ENCODE results near the gene KIF18B. TPM values are rescaled to one million over a fixed set of nuclear protein-coding genes. Genes with fewer than 3 reads are reported as not detected.

Gene KIF18B
- total and polyA plus RNA-seq, 9 donors, result 0.10 to 0.79 (median 0.17) TPM; not detected in 3

GRCh38 chr17:44990994-44991393 is 43.4 kb upstream of the KIF18B start:
- TF ChIP-seq EP300 (IDR thresholded peaks at IDR 0.05), result no peak
- 78 to 93% (median 79%) methylated on average over 10 of the region's 10 CpGs for WGBS, 3 donors
- intact Hi-C loops (cut with DNase I), result no loop called here

GRCh38 chr17:44989552-44990138 is 42.1 kb upstream of the KIF18B start:
- intact Hi-C loops (cut with DNase I), result no loop called here
- Histone ChIP-seq H3K4me1 (ENCODE audit: insufficient read depth) (no peaks in the 10 kb centered on the region), H3K27ac (no peak overlapping the region), H3K4me3 (no peak overlapping the region), H3K9me3 (no peaks in the 10 kb centered on the region), H3K36me3 (no peaks in the 10 kb centered on the region), H3K27me3 (no peaks in the 10 kb centered on the region)
- DNase-seq, result no peak
- no peak for TF ChIP-seq EP300 (IDR thresholded peaks at IDR 0.05)
- no peak for TF ChIP-seq CTCF (IDR thresholded peaks at IDR 0.05)
- no peak for TF ChIP-seq POLR2A (IDR thresholded peaks at IDR 0.05)
- WGBS, 3 donors, result 85 to 92% (median 86%) methylated on average over 17 of the region's 17 CpGs

More at GRCh38 chr17:44990994-44991393, 43.4 kb upstream of the KIF18B start:
- Histone ChIP-seq H3K36me3 (no peaks in the 10 kb centered on the region), H3K9me3 (no peaks in the 10 kb centered on the region), H3K4me1 (ENCODE audit: insufficient read depth) (no peaks in the 10 kb centered on the region), H3K4me3 (no peak overlapping the region), H3K27ac (no peak overlapping the region), H3K27me3 (no peaks in the 10 kb centered on the region)
- DNase-seq, result no peak

- no peaks in the 10 kb centered on the region for H3K9me3 ChIP-seq
- H3K4me3 ChIP-seq, result no peak overlapping the region
- TF ChIP-seq CTCF (IDR thresholded peaks at IDR 0.05), result no peak
- no peak for TF ChIP-seq POLR2A (IDR thresholded peaks at IDR 0.05)
- TF ChIP-seq EP300 (IDR thresholded peaks at IDR 0.05), result no peak
- WGBS, 3 donors, result 86 to 90% (median 87%) methylated on average over 31 to 34 of the region's 34 CpGs
- H3K36me3 ChIP-seq, result no peaks in the 10 kb centered on the region
- intact Hi-C loops (cut with DNase I), result no loop called here
- H3K4me1 ChIP-seq (ENCODE audit: insufficient read depth), result no peaks in the 10 kb centered on the region
- no peak for DNase-seq
- H3K27ac ChIP-seq, result no peak overlapping the region
- no peaks in the 10 kb centered on the region for H3K27me3 ChIP-seq
Observed at GRCh38 chr17:44988044-44988942, 40.7 kb upstream of the KIF18B start.

- DNase-seq, result no peak
- H3K27ac ChIP-seq, result no peak overlapping the region
- H3K4me3 ChIP-seq, result no peak overlapping the region
- H3K36me3 ChIP-seq, result no peaks in the 10 kb centered on the region
- H3K27me3 ChIP-seq, result no peaks in the 10 kb centered on the region
- H3K4me1 ChIP-seq (ENCODE audit: insufficient read depth), result peaks cover 12% of the 10 kb centered on the region
- no peak for TF ChIP-seq POLR2A (IDR thresholded peaks at IDR 0.05)
- no peak for TF ChIP-seq EP300 (IDR thresholded peaks at IDR 0.05)
- no peak for TF ChIP-seq CTCF (IDR thresholded peaks at IDR 0.05)
- no peaks in the 10 kb centered on the region for H3K9me3 ChIP-seq
- intact Hi-C loops (cut with DNase I), result no loop called here
- WGBS, 3 donors, result 92 to 93% (median 92%) methylated on average over 4 of the region's 4 CpGs
Observed at GRCh38 chr17:44983563-44983962, 36.0 kb upstream of the KIF18B start.
